IPS-18a (cell line): Measurements from ENCODE around the gene PARP8.
"Not testable (repeated sequence)": the region's sequence is repeated elsewhere in the genome, so short reads cannot be mapped to it uniquely, and the experiment has no call there.

Experiments used
- H3K27ac ChIP-seq: one replicate; pipeline ENCODE4 v1.5.1; 2013; ENCODE audit warnings: low read length
- H3K27me3 ChIP-seq: one replicate; pipeline ENCODE4 v1.6.1; 2013; ENCODE audit warnings: mild to moderate bottlenecking, low read length; ENCODE audit not compliant: control insufficient read depth, insufficient read depth
- H3K36me3 ChIP-seq: one replicate; pipeline ENCODE4 v1.6.1; 2013; ENCODE audit warnings: low read depth, low read length; ENCODE audit not compliant: control insufficient read depth
- H3K4me1 ChIP-seq: one replicate; pipeline ENCODE4 v1.6.1; 2013; ENCODE audit warnings: low read depth, low read length; ENCODE audit not compliant: control insufficient read depth
- H3K4me3 ChIP-seq: one replicate; pipeline ENCODE4 v1.5.1; 2013; ENCODE audit warnings: low read length
- H3K9ac ChIP-seq: one replicate; pipeline ENCODE4 v1.6.1; 2013; ENCODE audit warnings: mild to moderate bottlenecking, low read length, moderate library complexity
- H3K9me3 ChIP-seq: one replicate; pipeline ENCODE4 v1.6.1; 2013; ENCODE audit warnings: low read depth, low read length; ENCODE audit not compliant: control insufficient read depth

The PARP8 gene

GRCh38 chr5:50687548-50687947, 21.1 kb downstream of the PARP8 start:
- Histone ChIP-seq H3K4me1 (peaks cover 15% of the 10 kb centered on the region), H3K9me3 (no peaks in the 10 kb centered on the region), H3K4me3 (no peak overlapping the region), H3K27ac (no peak overlapping the region), H3K36me3 (no peaks in the 10 kb centered on the region), H3K27me3 (no peaks in the 10 kb centered on the region), H3K9ac (no peak overlapping the region)

- Histone ChIP-seq H3K4me3 (no peak overlapping the region), H3K9me3 (no peaks in the 10 kb centered on the region), H3K27ac (no peak overlapping the region), H3K4me1 (peaks cover 9% of the 10 kb centered on the region), H3K27me3 (no peaks in the 10 kb centered on the region), H3K36me3 (no peaks in the 10 kb centered on the region), H3K9ac (no peak overlapping the region)
Measured at GRCh38 chr5:50691399-50692016, 25.1 kb downstream of the PARP8 start.

GRCh38 chr5:50694027-50694590, 27.7 kb downstream of the PARP8 start:
- H3K36me3 ChIP-seq = no peaks in the 10 kb centered on the region
- H3K27me3 ChIP-seq = no peaks in the 10 kb centered on the region
- H3K27ac ChIP-seq = no peak overlapping the region
- peaks cover 17% of the 10 kb centered on the region for H3K4me1 ChIP-seq
- H3K9me3 ChIP-seq = no peaks in the 10 kb centered on the region
- no peak overlapping the region for H3K4me3 ChIP-seq
- H3K9ac ChIP-seq = no peak overlapping the region

- not testable (repeated sequence) for H3K9ac ChIP-seq, H3K27me3 ChIP-seq, H3K27ac ChIP-seq, H3K36me3 ChIP-seq, H3K4me3 ChIP-seq, H3K9me3 ChIP-seq
- peaks cover 22% of the 10 kb centered on the region for H3K4me1 ChIP-seq
Measured at GRCh38 chr5:50694626-50695025, 28.2 kb downstream of the PARP8 start.

- no peaks in the 10 kb centered on the region for H3K9me3 ChIP-seq
- H3K4me3 ChIP-seq = no peak overlapping the region
- H3K9ac ChIP-seq = no peak overlapping the region
- no peak overlapping the region for H3K27ac ChIP-seq
- no peaks in the 10 kb centered on the region for H3K36me3 ChIP-seq
- peaks cover 22% of the 10 kb centered on the region for H3K4me1 ChIP-seq
- H3K27me3 ChIP-seq = no peaks in the 10 kb centered on the region
Measured at GRCh38 chr5:50697739-50698138, 31.3 kb downstream of the PARP8 start.

GRCh38 chr5:50699737-50700136, 33.3 kb downstream of the PARP8 start:
- H3K4me3 ChIP-seq = no peak overlapping the region
- H3K4me1 ChIP-seq = peaks cover 23% of the 10 kb centered on the region
- H3K9ac ChIP-seq = no peak overlapping the region
- H3K27ac ChIP-seq = no peak overlapping the region
- no peaks in the 10 kb centered on the region for H3K9me3 ChIP-seq
- no peaks in the 10 kb centered on the region for H3K36me3 ChIP-seq
- H3K27me3 ChIP-seq = no peaks in the 10 kb centered on the region

GRCh38 chr5:50700706-50701105, 34.3 kb downstream of the PARP8 start:
- H3K27ac ChIP-seq = no peak overlapping the region
- no peaks in the 10 kb centered on the region for H3K36me3 ChIP-seq
- H3K4me3 ChIP-seq = no peak overlapping the region

GRCh38 chr5:50702615-50703366, 36.4 kb downstream of the PARP8 start:
- Histone ChIP-seq H3K4me3 (no peak overlapping the region), H3K36me3 (no peaks in the 10 kb centered on the region), H3K9ac (no peak overlapping the region), H3K27me3 (no peaks in the 10 kb centered on the region), H3K9me3 (no peaks in the 10 kb centered on the region), H3K4me1 (peaks cover 18% of the 10 kb centered on the region), H3K27ac (no peak overlapping the region)

More at GRCh38 chr5:50700706-50701105, 34.3 kb downstream of the PARP8 start:
- H3K9me3 ChIP-seq = no peaks in the 10 kb centered on the region
- no peak overlapping the region for H3K9ac ChIP-seq
- H3K27me3 ChIP-seq = no peaks in the 10 kb centered on the region
- peaks cover 23% of the 10 kb centered on the region for H3K4me1 ChIP-seq

GRCh38 chr5:50703367-50703666, 36.9 kb downstream of the PARP8 start:
- H3K4me1 ChIP-seq = peaks cover 18% of the 10 kb centered on the region
- no peaks in the 10 kb centered on the region for H3K36me3 ChIP-seq
- no peaks in the 10 kb centered on the region for H3K27me3 ChIP-seq
- no peak overlapping the region for H3K4me3 ChIP-seq
- H3K27ac ChIP-seq = no peak overlapping the region
- H3K9ac ChIP-seq = no peak overlapping the region
- no peaks in the 10 kb centered on the region for H3K9me3 ChIP-seq

GRCh38 chr5:50704730-50705129, 38.3 kb downstream of the PARP8 start:
- H3K4me1 ChIP-seq = peaks cover 11% of the 10 kb centered on the region
- H3K36me3 ChIP-seq = no peaks in the 10 kb centered on the region
- H3K9me3 ChIP-seq = no peaks in the 10 kb centered on the region

GRCh38 chr5:50709471-50709870, 43.0 kb downstream of the PARP8 start:
- Histone ChIP-seq H3K36me3 (no peaks in the 10 kb centered on the region), H3K9me3 (no peaks in the 10 kb centered on the region), H3K4me1 (peaks cover 12% of the 10 kb centered on the region), H3K27ac (no peak overlapping the region), H3K4me3 (no peak overlapping the region), H3K9ac (no peak overlapping the region), H3K27me3 (no peaks in the 10 kb centered on the region)

More at GRCh38 chr5:50704730-50705129, 38.3 kb downstream of the PARP8 start:
- Histone ChIP-seq H3K9ac (no peak overlapping the region), H3K27ac (no peak overlapping the region), H3K4me3 (no peak overlapping the region), H3K27me3 (no peaks in the 10 kb centered on the region)

- Histone ChIP-seq H3K27me3 (no peaks in the 10 kb centered on the region), H3K9ac (no peak overlapping the region), H3K4me1 (peaks cover 17% of the 10 kb centered on the region), H3K36me3 (no peaks in the 10 kb centered on the region), H3K4me3 (no peak overlapping the region), H3K9me3 (no peaks in the 10 kb centered on the region), H3K27ac (no peak overlapping the region)
Measured at GRCh38 chr5:50710838-50711237, 44.4 kb downstream of the PARP8 start.
